Osteocyte (in vitro differentiated cells): Measurements from ENCODE around the gene CAMK2B. TPM values are rescaled to one million over a fixed set of nuclear protein-coding genes. Genes with fewer than 3 reads are reported as not detected.

Experiments
- DNase-seq: peaks from one replicate; pipeline ENCODE4 v3.0.0; 2021; ENCODE audit warnings: mixed read lengths; ENCODE audit not compliant: unreplicated experiment; ENCODE audit errors: extremely low spot score
- H3K27ac Mint-ChIP-seq: one replicate; pipeline ENCODE4 v1.8.0; 2021; ENCODE audit warnings: mild to moderate bottlenecking, mixed read lengths; ENCODE audit not compliant: unreplicated experiment
- H3K27me3 Mint-ChIP-seq: one replicate; pipeline ENCODE4 v1.8.0; 2021; ENCODE audit warnings: mixed read lengths; ENCODE audit not compliant: unreplicated experiment
- H3K36me3 Mint-ChIP-seq: one replicate; pipeline ENCODE4 v1.8.0; 2021; ENCODE audit warnings: mixed read lengths; ENCODE audit not compliant: unreplicated experiment
- H3K4me1 Mint-ChIP-seq: one replicate; pipeline ENCODE4 v1.8.0; 2021; ENCODE audit warnings: mixed read lengths; ENCODE audit not compliant: unreplicated experiment
- H3K4me3 Mint-ChIP-seq: one replicate; pipeline ENCODE4 v1.8.0; 2021; ENCODE audit warnings: mild to moderate bottlenecking, moderate library complexity, mixed read lengths; ENCODE audit not compliant: unreplicated experiment
- H3K9me3 Mint-ChIP-seq: one replicate; pipeline ENCODE4 v1.8.0; 2021; ENCODE audit warnings: mixed read lengths; ENCODE audit not compliant: unreplicated experiment
- long read RNA-seq: library from polyadenylated mRNA; unstranded; transcript quantifications from one replicate; pipeline ENCODE4 v2.0.0, GENCODE V29; 2021
- total RNA-seq: library from RNA; stranded (reverse); gene quantifications from 2 replicates; pipeline ENCODE4 v1.2.1, GENCODE V29; 2021
- TF ChIP-seq, protein P1 (sequence below): fragments of 200-600 bp; sonication (generic); IDR thresholded peaks from 2 replicates; pipeline ENCODE4 v1.5.0; 2021; ENCODE audit warnings: antibody characterized with exemption, mild to moderate bottlenecking, moderate library complexity

The CAMK2B gene
- not detected in 2 replicates for total RNA-seq
- long read RNA-seq = 0 reads

DNA sequence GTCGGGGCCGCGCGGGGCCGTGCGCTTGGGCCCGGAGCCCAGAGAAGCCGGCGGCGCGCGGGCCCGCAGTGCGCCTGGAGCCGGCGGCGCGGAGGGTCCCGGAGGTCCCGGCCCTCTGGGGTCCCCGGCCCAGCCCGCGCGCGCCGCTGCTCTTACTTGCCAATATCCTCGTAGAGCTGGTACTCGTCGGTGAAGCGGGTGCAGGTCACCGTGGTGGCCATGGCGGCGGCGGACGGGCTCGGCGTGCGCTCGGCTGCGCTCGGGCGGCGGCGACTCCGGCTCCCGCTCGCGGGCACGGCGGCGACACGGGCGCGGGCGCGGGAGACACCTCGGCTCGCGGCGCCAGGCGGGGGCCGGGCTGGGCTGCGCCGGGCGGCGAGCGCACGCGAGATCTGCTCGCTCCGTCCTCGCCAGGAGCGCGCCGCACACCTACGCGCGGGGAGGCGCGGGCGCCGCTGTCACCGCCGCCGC is at the start of gene CAMK2B:
CAMK2B (minus strand) TSS at position 394 of the 471 bp plus-strand sequence; CDS start at position 221, 173 bp downstream.
- Mint-ChIP-seq H3K36me3 (no peaks in the 10 kb centered on the region), H3K27me3 (peaks cover 55% of the 10 kb centered on the region), H3K9me3 (no peaks in the 10 kb centered on the region), H3K4me1 (peaks cover 6% of the 10 kb centered on the region), H3K27ac (no peak within 1 kb of the TSS), H3K4me3 (peak within 1 kb of the TSS; percentile 81)
- no peak for DNase-seq
- TF ChIP-seq, protein P1, sequence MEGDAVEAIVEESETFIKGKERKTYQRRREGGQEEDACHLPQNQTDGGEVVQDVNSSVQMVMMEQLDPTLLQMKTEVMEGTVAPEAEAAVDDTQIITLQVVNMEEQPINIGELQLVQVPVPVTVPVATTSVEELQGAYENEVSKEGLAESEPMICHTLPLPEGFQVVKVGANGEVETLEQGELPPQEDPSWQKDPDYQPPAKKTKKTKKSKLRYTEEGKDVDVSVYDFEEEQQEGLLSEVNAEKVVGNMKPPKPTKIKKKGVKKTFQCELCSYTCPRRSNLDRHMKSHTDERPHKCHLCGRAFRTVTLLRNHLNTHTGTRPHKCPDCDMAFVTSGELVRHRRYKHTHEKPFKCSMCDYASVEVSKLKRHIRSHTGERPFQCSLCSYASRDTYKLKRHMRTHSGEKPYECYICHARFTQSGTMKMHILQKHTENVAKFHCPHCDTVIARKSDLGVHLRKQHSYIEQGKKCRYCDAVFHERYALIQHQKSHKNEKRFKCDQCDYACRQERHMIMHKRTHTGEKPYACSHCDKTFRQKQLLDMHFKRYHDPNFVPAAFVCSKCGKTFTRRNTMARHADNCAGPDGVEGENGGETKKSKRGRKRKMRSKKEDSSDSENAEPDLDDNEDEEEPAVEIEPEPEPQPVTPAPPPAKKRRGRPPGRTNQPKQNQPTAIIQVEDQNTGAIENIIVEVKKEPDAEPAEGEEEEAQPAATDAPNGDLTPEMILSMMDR = no peak

DNA sequence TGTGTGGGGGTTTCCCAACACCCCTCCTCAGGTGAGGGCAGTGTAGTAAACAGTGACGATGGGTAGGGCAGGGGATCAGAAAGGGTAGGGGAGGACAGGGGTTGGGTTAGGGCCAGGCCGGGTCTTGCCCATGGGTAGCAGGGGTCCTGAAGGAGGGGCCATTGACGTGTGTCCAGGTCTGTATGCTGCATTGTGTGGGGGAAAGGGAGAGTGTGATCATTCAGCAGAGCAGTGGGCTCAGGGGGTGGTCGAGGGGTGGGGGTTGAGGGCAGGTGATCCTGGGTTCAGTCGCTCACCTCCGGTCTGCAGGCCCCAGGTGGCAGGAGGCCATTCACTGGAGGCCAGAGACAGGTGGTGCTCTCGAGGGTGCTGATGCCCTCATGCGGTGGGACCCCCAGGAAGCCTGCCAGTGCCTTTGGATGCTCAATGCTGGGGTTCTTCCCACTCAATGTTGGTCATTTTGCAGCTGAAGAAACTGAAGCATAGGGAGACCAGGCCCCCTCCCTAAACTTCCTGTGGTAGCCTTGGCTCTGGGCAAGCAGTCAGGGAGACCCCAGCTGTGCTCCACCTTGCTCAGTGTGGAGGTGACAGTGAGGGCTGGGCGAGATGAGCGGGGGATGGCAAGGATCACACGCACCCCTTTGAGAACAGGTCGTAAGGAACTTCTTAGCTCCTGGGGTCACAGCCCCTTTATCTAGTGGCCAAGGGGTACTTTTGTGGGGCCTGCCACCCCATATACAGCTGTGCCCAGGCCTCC is 48.8 kb upstream of the CAMK2B start:
- Mint-ChIP-seq H3K36me3 (no peaks in the 10 kb centered on the region), H3K4me3 (no peak overlapping the region), H3K4me1 (peaks cover 9% of the 10 kb centered on the region), H3K9me3 (peaks cover 14% of the 10 kb centered on the region), H3K27me3 (peaks cover 33% of the 10 kb centered on the region), H3K27ac (no peak overlapping the region)
- TF ChIP-seq, protein P1 = no peak
- DNase-seq = no peak

DNA sequence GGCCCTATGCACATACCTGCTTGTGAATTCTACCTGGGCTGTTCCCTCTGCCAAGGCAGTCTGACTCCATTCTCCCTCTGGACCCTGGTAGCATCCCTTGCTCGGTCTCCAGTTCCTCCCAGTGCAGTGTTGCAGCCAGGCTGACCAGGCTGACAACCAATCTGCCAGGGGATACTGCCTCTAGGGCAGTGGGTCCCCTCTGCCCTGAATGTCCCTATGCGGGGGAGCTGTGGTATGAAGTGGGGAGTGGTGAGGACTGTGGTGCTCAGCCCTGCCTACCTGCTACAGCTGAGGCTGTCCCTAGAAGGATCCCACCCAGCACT is 48.0 kb upstream of the CAMK2B start:
- Mint-ChIP-seq H3K36me3 (no peaks in the 10 kb centered on the region), H3K9me3 (peaks cover 17% of the 10 kb centered on the region), H3K4me1 (peaks cover 1% of the 10 kb centered on the region), H3K4me3 (no peak overlapping the region), H3K27ac (no peak overlapping the region), H3K27me3 (peaks cover 37% of the 10 kb centered on the region)
- DNase-seq = no peak
- TF ChIP-seq, protein P1 = no peak

DNA sequence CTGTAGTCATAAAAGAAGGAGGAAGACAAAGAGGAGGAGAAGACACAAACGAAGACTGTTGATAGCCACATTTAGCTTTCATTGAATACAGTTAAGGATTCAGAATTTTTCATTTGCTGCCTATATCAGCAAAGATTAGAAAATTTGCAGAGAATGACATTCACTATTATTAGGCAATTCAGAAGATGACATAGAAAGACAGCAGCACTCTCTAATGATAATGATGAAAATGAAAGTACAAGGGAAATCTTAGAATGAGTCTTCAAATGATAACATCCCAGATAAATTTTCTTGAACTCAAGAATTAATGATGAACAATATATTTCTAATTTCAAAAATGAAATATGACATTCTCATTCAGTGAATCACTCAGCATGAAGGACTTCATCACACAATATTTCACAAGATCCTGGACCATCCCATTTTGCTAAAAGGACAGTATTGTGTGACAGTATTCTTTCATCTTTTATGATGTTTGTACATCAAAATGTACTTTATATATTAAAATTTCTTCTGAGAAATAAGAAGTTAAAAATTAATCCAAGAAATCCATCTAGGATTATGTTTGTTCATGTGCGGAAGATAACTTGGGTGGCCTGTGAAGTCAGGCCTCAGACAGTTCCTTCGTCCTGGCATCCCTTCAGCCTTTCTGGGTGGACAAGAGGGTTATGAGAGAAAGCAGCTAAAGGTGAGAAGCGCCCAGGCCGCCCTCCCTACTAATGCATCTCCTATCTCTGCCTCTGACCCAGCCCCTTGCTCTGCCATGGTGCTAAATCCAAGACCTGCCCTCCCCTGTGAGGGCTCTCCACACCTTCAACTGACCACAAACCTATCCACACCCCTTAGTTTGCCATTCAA is 47.4 kb upstream of the CAMK2B start:
- H3K9me3 Mint-ChIP-seq = peaks cover 17% of the 10 kb centered on the region
- H3K27ac Mint-ChIP-seq = no peak overlapping the region
- H3K4me1 Mint-ChIP-seq = no peaks in the 10 kb centered on the region
- DNase-seq = no peak
- TF ChIP-seq, protein P1 = no peak
- H3K36me3 Mint-ChIP-seq = no peaks in the 10 kb centered on the region
- H3K27me3 Mint-ChIP-seq = peaks cover 37% of the 10 kb centered on the region
- no peak overlapping the region for H3K4me3 Mint-ChIP-seq

DNA sequence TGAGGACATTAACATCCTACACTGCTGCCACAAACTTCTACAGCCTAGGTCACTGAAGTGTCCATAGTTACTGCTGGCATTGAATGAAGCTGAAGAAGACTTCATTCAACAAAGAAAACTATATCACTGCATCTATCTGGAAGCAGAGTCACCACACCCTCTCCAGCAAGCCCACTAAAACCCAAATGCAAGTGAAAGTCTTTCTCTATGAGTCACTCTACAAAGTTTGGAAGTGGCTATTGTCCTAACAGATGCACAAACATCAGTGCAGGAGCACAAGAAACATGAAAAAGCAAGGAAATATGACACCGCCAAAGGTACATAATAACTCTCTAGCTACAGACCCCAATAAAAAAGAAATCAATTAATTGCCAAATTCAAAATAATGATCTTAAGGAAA is 43.5 kb upstream of the CAMK2B start:
- H3K4me3 Mint-ChIP-seq = no peak overlapping the region
- H3K27ac Mint-ChIP-seq = no peak overlapping the region
- TF ChIP-seq, protein P1 = no peak
- H3K4me1 Mint-ChIP-seq = no peaks in the 10 kb centered on the region
- peaks cover 54% of the 10 kb centered on the region for H3K27me3 Mint-ChIP-seq
- H3K9me3 Mint-ChIP-seq = peaks cover 17% of the 10 kb centered on the region
- H3K36me3 Mint-ChIP-seq = no peaks in the 10 kb centered on the region
- DNase-seq = no peak
